AG04449 (cell line): Measurements from ENCODE around the gene RCCD1.
"Not testable (repeated sequence)": the region's sequence is repeated elsewhere in the genome, so short reads cannot be mapped to it uniquely, and the experiment has no call there.

Experiments used
- CTCF ChIA-PET: fragments of 350-600 bp; formaldehyde crosslinking; extraction: SDS; loops from one replicate; lab custom pipeline; 2021; ENCODE audit warnings: antibody characterized with exemption; lab: Yijun Ruan, JAX
- POLR2A ChIA-PET: fragments of 400-600, 350-600 bp; formaldehyde crosslinking; extraction: SDS; loops from one replicate; lab custom pipeline; 2020; ENCODE audit warnings: antibody characterized with exemption, inconsistent platforms; lab: Yijun Ruan, JAX
- DNase-seq: peaks from one replicate; pipeline ENCODE4 v3.0.0-alpha.2; 2010; ENCODE audit warnings: low read depth, low spot score
- H3K4me3 ChIP-seq: 2 replicates; pipeline ENCODE4 v1.5.1; 2011; ENCODE audit warnings: low read depth, mild to moderate bottlenecking, control low read depth, low read length
- TF ChIP-seq, protein P1 (sequence below): IDR thresholded peaks from one replicate; pipeline ENCODE4 v1.5.1; 2011; ENCODE audit warnings: mild to moderate bottlenecking, moderate library complexity, low read length, control low read depth, inconsistent platforms; ENCODE audit not compliant: insufficient read depth; ENCODE audit errors: missing control alignments

The RCCD1 gene

DNA sequence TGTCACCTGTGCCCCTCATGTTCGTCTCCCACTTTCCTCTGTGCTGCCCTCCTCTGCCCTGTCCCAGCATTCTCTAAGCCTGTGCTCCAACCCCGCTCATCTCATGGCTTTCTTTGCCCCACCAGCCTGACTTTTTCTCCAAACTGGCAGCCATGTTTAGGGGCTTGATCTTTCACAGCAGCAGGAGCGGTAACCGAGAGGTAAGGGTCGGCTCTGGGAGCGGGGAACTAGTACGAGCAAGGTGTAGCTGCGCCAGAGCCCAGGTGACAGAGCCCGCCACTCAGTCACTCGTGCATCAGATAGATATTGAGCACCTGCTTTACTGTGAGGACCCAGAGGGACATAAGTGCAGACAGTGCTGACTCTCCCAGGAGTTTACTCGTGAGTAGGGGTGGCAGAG is 38.2 kb upstream of the RCCD1 start:
- TF ChIP-seq, protein P1, sequence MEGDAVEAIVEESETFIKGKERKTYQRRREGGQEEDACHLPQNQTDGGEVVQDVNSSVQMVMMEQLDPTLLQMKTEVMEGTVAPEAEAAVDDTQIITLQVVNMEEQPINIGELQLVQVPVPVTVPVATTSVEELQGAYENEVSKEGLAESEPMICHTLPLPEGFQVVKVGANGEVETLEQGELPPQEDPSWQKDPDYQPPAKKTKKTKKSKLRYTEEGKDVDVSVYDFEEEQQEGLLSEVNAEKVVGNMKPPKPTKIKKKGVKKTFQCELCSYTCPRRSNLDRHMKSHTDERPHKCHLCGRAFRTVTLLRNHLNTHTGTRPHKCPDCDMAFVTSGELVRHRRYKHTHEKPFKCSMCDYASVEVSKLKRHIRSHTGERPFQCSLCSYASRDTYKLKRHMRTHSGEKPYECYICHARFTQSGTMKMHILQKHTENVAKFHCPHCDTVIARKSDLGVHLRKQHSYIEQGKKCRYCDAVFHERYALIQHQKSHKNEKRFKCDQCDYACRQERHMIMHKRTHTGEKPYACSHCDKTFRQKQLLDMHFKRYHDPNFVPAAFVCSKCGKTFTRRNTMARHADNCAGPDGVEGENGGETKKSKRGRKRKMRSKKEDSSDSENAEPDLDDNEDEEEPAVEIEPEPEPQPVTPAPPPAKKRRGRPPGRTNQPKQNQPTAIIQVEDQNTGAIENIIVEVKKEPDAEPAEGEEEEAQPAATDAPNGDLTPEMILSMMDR: no peak
- DNase-seq: no peak
- no peak overlapping the region for H3K4me3 ChIP-seq
- ChIA-PET CTCF (interaction anchor here (14.1 kb wide), 1 partner anchor 16 kb away, joined by 180 read pairs; the partner anchor contains the start of genes HDDC3 and UNC45A), POLR2A (no interaction called here)

DNA sequence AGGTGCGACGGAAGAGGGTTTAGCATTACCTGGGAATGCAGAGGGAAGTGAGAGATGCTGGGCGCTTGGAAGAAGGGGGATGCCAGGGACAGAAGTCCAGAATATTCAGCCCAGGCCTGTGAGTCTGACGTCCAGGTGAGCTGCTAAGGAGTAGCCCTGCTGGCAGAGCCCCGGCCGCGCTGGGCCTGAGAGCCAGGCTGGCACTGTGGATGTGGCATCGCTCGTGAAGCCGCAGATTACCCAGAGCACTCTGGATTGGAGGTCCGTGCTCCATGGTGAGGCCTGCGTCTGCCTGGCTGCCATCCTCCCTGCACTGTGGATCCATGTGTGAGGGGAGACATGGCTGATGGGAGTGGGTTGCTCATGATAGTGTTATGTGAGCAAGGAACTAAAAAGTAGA is 37.1 kb upstream of the RCCD1 start:
- ChIA-PET CTCF (interaction anchor here (14.1 kb wide), 1 partner anchor 15 kb away, joined by 180 read pairs; the partner anchor contains the start of genes HDDC3 and UNC45A), POLR2A (no interaction called here)
- H3K4me3 ChIP-seq: no peak overlapping the region
- no peak for DNase-seq
- TF ChIP-seq, protein P1: no peak

DNA sequence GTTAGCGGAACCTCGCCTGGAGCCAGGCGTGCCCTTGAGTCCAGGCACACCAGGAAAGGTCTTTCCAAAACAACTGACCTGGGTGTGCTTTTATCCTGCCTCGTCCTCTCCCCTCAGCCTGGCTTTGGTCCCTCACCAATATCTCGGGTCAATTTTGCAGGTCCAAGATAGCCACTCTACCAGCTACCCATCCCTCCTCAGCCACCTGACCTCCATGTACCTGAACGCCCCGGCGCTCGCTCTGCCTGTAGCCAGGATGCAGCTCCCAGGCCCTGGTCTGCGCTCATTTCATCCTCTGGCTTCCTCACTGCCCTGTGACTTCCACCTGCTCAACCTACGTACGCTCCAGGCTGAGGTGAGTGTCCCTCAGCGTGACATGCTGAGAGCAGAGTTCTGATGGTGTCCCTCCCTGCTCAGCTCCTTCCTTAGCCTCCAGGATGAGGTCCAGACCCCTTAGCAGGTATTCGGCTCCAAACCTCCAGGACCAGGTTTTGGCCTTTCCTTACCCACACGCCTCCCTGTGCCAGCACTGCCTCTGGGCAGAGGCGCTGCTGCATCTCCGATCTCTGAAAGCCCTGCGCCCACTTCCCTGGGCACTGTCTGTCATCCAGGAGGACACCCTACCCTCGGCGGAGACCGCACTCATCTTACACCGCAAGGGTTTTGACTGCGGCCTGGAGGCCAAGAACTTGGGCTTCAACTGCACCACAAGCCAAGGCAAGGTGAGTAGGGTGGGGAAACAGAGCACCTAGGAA is 36.5 kb upstream of the RCCD1 start:
- no peak for DNase-seq
- H3K4me3 ChIP-seq: no peak overlapping the region
- TF ChIP-seq, protein P1: no peak
- ChIA-PET POLR2A (no interaction called here), CTCF (interaction anchor here (1.2 to 14.1 kb wide), 2 partner anchors 14 to 16 kb away, joined by 3 to 180 read pairs; partner anchors contain the start of genes HDDC3 and UNC45A)

DNA sequence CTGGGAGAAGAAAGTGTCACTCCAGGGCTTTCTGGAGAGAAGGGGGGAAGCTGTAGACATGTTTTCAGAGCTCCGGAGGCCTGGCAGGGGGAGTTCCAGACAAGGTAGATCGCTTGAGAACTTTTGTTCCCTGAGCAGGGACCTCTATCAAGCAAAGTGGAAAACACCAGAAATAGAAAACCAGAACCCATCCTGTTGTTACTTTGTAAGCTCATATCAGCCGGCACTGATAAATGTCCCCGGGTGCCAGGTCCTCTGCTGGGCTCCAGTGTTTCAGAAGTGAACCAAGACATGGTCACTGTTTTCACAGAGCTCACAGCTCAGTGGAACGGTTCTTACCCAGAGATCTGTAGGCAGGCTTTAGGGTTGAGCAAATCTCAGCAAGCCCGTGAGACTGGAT is 35.8 kb upstream of the RCCD1 start:
- TF ChIP-seq, protein P1: no peak
- CTCF ChIA-PET: interaction anchor here (1.2 to 14.1 kb wide), 2 partner anchors 14 to 16 kb away, joined by 3 to 180 read pairs; partner anchors contain the start of genes HDDC3 and UNC45A
- POLR2A ChIA-PET: no interaction called here
- H3K4me3 ChIP-seq: no peak overlapping the region
- DNase-seq: no peak

DNA sequence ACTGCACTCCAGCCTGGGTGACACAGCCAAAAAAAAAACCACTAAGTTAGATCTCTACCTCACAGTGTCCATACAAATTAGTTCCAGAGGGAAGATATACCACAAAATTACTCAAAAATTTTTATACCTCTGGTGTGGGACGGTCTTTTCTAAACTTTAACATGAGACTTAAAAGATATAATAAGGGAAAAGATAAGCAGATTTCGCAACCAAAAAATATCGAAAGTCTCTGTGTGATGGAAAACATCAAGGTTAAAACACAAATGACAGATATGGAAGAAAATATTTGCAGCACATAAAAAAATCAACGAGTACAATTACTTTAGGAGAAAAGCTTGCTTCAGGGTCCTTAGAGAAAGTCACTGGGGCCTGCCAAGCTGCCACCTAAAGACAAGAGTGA is 32.8 kb upstream of the RCCD1 start:
- DNase-seq: no peak
- ChIA-PET CTCF (interaction anchor here (1.0 to 14.1 kb wide), 4 partner anchors 10 to 20 kb away, joined by 3 to 180 read pairs (median 4); partner anchors contain the start of genes HDDC3 and UNC45A), POLR2A (no interaction called here)
- TF ChIP-seq, protein P1: no peak
- H3K4me3 ChIP-seq: no peak overlapping the region

DNA sequence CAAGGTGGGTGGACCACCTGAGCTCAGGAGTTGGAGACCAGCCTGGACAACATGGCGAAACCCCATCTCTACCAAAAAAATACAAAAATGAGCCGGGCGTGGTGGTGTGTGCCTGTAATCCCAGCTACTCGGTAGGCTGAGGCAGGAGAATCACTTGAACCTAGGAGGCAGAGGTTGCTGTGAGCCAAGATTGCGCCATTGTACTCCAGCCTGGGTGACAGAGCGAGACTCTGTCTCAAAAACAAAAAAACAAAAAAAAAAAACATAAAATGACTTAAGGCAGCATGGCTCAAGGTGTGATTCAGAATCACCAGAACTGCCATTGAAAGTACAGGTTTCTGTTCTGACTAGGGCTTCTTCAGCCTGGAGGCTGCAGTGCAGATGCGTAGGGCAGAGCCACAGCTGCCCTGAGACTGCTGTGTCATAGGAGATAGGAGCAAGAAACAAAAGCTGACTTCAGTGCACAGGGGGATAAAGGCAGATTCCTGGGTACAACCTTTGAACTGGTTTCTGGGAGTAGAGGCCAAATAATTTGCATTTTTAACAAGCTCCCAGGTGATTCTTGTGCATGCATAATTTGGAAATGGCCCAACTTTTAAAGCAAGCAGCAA is 31.9 kb upstream of the RCCD1 start:
- DNase-seq, POLR2A ChIA-PET, H3K4me3 ChIP-seq: not testable (repeated sequence)
- CTCF ChIA-PET: interaction anchor here (1.0 to 14.1 kb wide), 4 partner anchors 10 to 37 kb away, joined by 4 to 180 read pairs (median 4); partner anchors contain the start of genes HDDC3 and UNC45A
